ENCODE measurements around the gene WDR33.

WDR33 gene

GRCh38 chr2:127810619-127811396 lies at the start of gene WDR33:
Gene WDR33 (minus strand): TSS chr2:127811171. CDS start chr2:127770981, 40,190 bp downstream.
- peak; percentile 95 for DNase-seq
- peak within 1 kb of the TSS; percentile 99 for H3K4me3 ChIP-seq (ENCODE audit: low read depth, low read length)
- peak within 1 kb of the TSS; percentile 96 for H3K27ac ChIP-seq
- peaks cover 7% of the 10 kb centered on the region for H3K36me3 ChIP-seq
- no peaks in the 10 kb centered on the region for H3K27me3 ChIP-seq (ENCODE audit: insufficient read depth, low read depth, severe bottlenecking)
- no peaks in the 10 kb centered on the region for H3K9me3 ChIP-seq (ENCODE audit: severe bottlenecking)
- TF ChIP-seq CTCF (IDR thresholded peaks at IDR 0.05; ENCODE audit: low read depth, low read length), result peak; percentile 45; the same call in 1 of the 2 replicates

- H3K36me3 ChIP-seq, result peaks cover 36% of the 10 kb centered on the region
- H3K4me3 ChIP-seq (ENCODE audit: low read depth, low read length), result no peak overlapping the region
- no peak for DNase-seq
- H3K27me3 ChIP-seq (ENCODE audit: insufficient read depth, low read depth, severe bottlenecking), result no peaks in the 10 kb centered on the region
- no peaks in the 10 kb centered on the region for H3K9me3 ChIP-seq (ENCODE audit: severe bottlenecking)
- no peak overlapping the region for H3K27ac ChIP-seq
- TF ChIP-seq CTCF (IDR thresholded peaks at IDR 0.05; ENCODE audit: low read depth, low read length), result no peak
Observed at GRCh38 chr2:127860130-127860529, 49.2 kb upstream of the WDR33 start.

GRCh38 chr2:127859712-127860085 lies 48.7 kb upstream of the WDR33 start:
- TF ChIP-seq CTCF (IDR thresholded peaks at IDR 0.05; ENCODE audit: low read depth, low read length), result no peak
- Histone ChIP-seq H3K36me3 (peaks cover 32% of the 10 kb centered on the region), H3K9me3 (ENCODE audit: severe bottlenecking) (no peaks in the 10 kb centered on the region), H3K27me3 (ENCODE audit: insufficient read depth, low read depth, severe bottlenecking) (no peaks in the 10 kb centered on the region), H3K4me3 (ENCODE audit: low read depth, low read length) (no peak overlapping the region), H3K27ac (no peak overlapping the region)
- DNase-seq, result peak; percentile 25

DNA sequence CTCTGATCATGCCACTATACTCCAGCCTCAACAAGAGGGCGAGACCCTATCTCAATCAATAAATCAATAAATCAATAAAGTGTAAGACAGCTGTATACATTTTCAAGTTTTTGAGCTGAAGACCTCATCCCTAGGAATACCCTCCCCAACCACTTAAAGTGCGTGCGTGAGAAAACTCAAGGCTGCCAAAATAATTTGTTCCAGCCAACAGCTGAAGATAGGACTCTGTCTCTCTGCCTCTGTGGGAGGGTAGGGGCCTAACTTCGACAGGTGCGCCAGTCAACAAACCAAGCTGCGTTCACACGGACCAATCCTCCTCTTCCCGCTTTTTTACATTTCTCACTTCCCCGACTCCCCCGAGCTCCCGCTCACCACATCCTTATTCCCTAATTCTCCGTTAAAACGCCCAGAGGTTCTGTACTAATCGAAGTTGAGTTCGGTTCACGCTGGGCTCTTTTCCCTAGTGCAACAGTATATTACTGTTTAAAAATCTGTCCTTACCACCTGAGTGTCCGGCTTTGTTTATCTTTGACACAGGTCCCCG lies 46.4 kb upstream of the WDR33 start:
- DNase-seq, result peak; percentile 20
- peaks cover 40% of the 10 kb centered on the region for H3K36me3 ChIP-seq
- no peaks in the 10 kb centered on the region for H3K9me3 ChIP-seq (ENCODE audit: severe bottlenecking)
- peak overlapping the region; percentile 79 for H3K4me3 ChIP-seq (ENCODE audit: low read depth, low read length)
- no peaks in the 10 kb centered on the region for H3K27me3 ChIP-seq (ENCODE audit: insufficient read depth, low read depth, severe bottlenecking)
- no peak for TF ChIP-seq CTCF (IDR thresholded peaks at IDR 0.05; ENCODE audit: low read depth, low read length)
- peak overlapping the region; percentile 95 for H3K27ac ChIP-seq

GRCh38 chr2:127853671-127854070 lies 42.7 kb upstream of the WDR33 start:
- Histone ChIP-seq H3K27ac (no peak overlapping the region), H3K36me3 (peaks cover 74% of the 10 kb centered on the region), H3K9me3 (ENCODE audit: severe bottlenecking) (no peaks in the 10 kb centered on the region), H3K27me3 (ENCODE audit: insufficient read depth, low read depth, severe bottlenecking) (no peaks in the 10 kb centered on the region), H3K4me3 (ENCODE audit: low read depth, low read length) (no peak overlapping the region)
- no peak for DNase-seq
- no peak for TF ChIP-seq CTCF (IDR thresholded peaks at IDR 0.05; ENCODE audit: low read depth, low read length)
